ENCODE results near the gene RALB. TPM values are rescaled to one million over a fixed set of nuclear protein-coding genes. Genes with fewer than 3 reads are reported as not detected.

Gene RALB
- polyA plus RNA-seq, 2 of the 4 experiments (the other 2 are of a cell fraction), result 72.9 to 76.5 TPM

GRCh38 chr2:120341977-120342376 lies 89.3 kb downstream of the RALB start:
- TF ChIP-seq PHF8 (IDR thresholded peaks at IDR 0.05; ENCODE audit: borderline replicate concordance, low read depth), result no peak
- no peak for TF ChIP-seq RAD21 (conservative IDR thresholded peaks at IDR 0.05 in 1 of 2, IDR thresholded peaks at IDR 0.05 in 1 of 2)
- TF ChIP-seq, protein P1, sequence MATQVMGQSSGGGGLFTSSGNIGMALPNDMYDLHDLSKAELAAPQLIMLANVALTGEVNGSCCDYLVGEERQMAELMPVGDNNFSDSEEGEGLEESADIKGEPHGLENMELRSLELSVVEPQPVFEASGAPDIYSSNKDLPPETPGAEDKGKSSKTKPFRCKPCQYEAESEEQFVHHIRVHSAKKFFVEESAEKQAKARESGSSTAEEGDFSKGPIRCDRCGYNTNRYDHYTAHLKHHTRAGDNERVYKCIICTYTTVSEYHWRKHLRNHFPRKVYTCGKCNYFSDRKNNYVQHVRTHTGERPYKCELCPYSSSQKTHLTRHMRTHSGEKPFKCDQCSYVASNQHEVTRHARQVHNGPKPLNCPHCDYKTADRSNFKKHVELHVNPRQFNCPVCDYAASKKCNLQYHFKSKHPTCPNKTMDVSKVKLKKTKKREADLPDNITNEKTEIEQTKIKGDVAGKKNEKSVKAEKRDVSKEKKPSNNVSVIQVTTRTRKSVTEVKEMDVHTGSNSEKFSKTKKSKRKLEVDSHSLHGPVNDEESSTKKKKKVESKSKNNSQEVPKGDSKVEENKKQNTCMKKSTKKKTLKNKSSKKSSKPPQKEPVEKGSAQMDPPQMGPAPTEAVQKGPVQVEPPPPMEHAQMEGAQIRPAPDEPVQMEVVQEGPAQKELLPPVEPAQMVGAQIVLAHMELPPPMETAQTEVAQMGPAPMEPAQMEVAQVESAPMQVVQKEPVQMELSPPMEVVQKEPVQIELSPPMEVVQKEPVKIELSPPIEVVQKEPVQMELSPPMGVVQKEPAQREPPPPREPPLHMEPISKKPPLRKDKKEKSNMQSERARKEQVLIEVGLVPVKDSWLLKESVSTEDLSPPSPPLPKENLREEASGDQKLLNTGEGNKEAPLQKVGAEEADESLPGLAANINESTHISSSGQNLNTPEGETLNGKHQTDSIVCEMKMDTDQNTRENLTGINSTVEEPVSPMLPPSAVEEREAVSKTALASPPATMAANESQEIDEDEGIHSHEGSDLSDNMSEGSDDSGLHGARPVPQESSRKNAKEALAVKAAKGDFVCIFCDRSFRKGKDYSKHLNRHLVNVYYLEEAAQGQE (IDR thresholded peaks at IDR 0.05), result no peak
- TF ChIP-seq MAZ (IDR thresholded peaks at IDR 0.05; ENCODE audit: borderline replicate concordance, low read depth, low read length), result no peak
- TF ChIP-seq EP300 (IDR thresholded peaks at IDR 0.05), result no peak
- TF ChIP-seq RFX5 (IDR thresholded peaks at IDR 0.05), result no peak
- no peak for TF ChIP-seq GATA3 (IDR thresholded peaks at IDR 0.05; ENCODE audit: borderline replicate concordance)
- no peak for TF ChIP-seq JUNB (IDR thresholded peaks at IDR 0.05)
- no peak for TF ChIP-seq TFCP2L1 (CRISPR knock-in tag; IDR thresholded peaks at IDR 0.05)
- no peak for TF ChIP-seq CEBPB (IDR thresholded peaks at IDR 0.05)
- TF ChIP-seq FOSL2 (IDR thresholded peaks at IDR 0.05), result no peak
- no peak for TF ChIP-seq FOSL2 (CRISPR knock-in tag; IDR thresholded peaks at IDR 0.05)
- no peak for TF ChIP-seq CTCF (IDR thresholded peaks at IDR 0.05)
- TF ChIP-seq TP53 (CRISPR knock-in tag; IDR thresholded peaks at IDR 0.05), result no peak
- TF ChIP-seq, protein P2, sequence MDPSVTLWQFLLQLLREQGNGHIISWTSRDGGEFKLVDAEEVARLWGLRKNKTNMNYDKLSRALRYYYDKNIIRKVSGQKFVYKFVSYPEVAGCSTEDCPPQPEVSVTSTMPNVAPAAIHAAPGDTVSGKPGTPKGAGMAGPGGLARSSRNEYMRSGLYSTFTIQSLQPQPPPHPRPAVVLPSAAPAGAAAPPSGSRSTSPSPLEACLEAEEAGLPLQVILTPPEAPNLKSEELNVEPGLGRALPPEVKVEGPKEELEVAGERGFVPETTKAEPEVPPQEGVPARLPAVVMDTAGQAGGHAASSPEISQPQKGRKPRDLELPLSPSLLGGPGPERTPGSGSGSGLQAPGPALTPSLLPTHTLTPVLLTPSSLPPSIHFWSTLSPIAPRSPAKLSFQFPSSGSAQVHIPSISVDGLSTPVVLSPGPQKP (IDR thresholded peaks at IDR 0.05; ENCODE audit: low read depth, low read length), result no peak
- TF ChIP-seq EHMT2 (IDR thresholded peaks at IDR 0.05; ENCODE audit: low read depth), result no peak
- TF ChIP-seq, protein P3, sequence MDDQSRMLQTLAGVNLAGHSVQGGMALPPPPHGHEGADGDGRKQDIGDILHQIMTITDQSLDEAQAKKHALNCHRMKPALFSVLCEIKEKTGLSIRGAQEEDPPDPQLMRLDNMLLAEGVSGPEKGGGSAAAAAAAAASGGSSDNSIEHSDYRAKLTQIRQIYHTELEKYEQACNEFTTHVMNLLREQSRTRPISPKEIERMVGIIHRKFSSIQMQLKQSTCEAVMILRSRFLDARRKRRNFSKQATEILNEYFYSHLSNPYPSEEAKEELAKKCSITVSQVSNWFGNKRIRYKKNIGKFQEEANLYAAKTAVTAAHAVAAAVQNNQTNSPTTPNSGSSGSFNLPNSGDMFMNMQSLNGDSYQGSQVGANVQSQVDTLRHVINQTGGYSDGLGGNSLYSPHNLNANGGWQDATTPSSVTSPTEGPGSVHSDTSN (IDR thresholded peaks at IDR 0.05), result no peak
- no peaks in the 10 kb centered on the region for H3K9me3 ChIP-seq
- no peak overlapping the region for H3K4me3 ChIP-seq
- CTCF ChIA-PET, result interaction anchor here (0.7 to 6.4 kb wide), 16 partner anchors 10 to 753 kb away, joined by 3 to 182 read pairs (median 8); no protein-coding TSS in a partner anchor
- DNase-seq (ENCODE audit: low read depth in 1 of 2, low spot score in 1 of 2) (no peak), FAIRE-seq (no peak), ATAC-seq (no peak)
- peaks cover 15% of the 10 kb centered on the region for H3K4me1 ChIP-seq
- no peak overlapping the region for H3K27ac ChIP-seq
- no peak overlapping the region for H3K4me2 ChIP-seq
- POLR2A ChIA-PET, result no interaction called here
- WGBS (ENCODE audit: missing lambda C conversion rate), result 69% methylated on average over 7 of the region's 7 CpGs

GRCh38 chr2:120342446-120342845 lies 89.8 kb downstream of the RALB start:
- ChIA-PET CTCF (interaction anchor here (0.7 to 6.4 kb wide), 36 partner anchors 8 to 753 kb away, joined by 3 to 182 read pairs (median 5); no protein-coding TSS in a partner anchor), POLR2A (no interaction called here)
- H3K4me3 ChIP-seq, result no peak overlapping the region
- FAIRE-seq (no peak), DNase-seq (ENCODE audit: low read depth in 1 of 2, low spot score in 1 of 2) (no peak), ATAC-seq (no peak)
- 66% methylated on average over 7 of the region's 7 CpGs for WGBS (ENCODE audit: missing lambda C conversion rate)
- H3K4me2 ChIP-seq, result no peak overlapping the region
- no peak overlapping the region for H3K27ac ChIP-seq
- no peaks in the 10 kb centered on the region for H3K9me3 ChIP-seq
- TF ChIP-seq MAX (IDR thresholded peaks at IDR 0.05), result no peak
- no peak for TF ChIP-seq GATA3 (IDR thresholded peaks at IDR 0.05; ENCODE audit: borderline replicate concordance)
- TF ChIP-seq NR3C1 (IDR thresholded peaks at IDR 0.05), result no peak
- no peak for TF ChIP-seq CBX8 (IDR thresholded peaks at IDR 0.05)
- no peak for TF ChIP-seq ZFP36 (IDR thresholded peaks at IDR 0.05; ENCODE audit: borderline replicate concordance, partially characterized antibody)
- peaks cover 15% of the 10 kb centered on the region for H3K4me1 ChIP-seq

Data from A549 (cell line).